Measurements from ENCODE around the gene IP6K3.

The IP6K3 gene

DNA sequence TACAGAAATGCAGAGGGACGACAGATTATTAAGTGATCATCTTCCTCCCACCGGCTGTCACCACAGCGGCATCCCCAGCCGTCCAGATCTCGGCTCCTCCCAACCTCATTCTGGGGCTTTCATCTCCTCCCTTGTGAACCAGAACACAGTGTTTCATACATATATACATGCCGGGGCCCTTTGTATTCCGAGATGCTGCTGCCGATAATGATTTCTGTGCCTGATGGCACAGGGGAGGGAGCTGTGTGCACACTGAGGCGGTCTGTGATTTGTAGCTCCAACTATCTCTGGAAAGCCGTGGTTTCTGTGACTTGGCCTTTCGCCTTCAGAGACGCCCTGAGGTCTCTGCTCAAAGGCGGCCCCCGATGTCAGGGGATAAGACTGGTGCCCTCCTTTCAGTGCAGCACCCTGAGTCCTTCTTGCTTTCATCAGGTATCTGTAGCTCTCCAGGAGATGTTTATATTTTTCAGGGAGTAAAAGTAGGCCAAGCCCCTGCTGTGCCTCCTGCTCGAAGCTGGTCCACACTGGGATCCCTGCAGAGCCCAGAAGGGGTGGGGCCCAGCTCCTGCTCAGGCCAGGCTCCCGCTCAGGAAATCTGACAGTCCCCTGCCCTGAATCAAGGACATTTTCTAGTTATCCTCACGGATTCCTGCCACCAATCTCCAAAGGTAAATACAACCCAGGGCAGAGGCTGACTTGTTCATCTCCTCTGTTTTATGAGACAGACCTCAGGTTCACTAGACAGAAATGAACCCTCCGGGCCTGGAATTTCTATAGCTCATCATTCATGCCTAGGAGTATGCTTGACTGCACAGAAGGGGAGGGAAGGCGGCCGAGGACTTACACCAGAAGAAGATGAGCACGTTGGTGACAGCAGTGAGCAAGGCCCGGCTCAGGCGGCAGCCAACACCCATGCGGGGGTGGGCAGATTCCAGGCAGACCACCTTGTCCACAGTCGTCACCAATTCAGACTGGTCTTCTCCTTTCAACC is 31.0 kb upstream of the IP6K3 start:
- DNase-seq (ENCODE audit: low spot score), result no peak

DNA sequence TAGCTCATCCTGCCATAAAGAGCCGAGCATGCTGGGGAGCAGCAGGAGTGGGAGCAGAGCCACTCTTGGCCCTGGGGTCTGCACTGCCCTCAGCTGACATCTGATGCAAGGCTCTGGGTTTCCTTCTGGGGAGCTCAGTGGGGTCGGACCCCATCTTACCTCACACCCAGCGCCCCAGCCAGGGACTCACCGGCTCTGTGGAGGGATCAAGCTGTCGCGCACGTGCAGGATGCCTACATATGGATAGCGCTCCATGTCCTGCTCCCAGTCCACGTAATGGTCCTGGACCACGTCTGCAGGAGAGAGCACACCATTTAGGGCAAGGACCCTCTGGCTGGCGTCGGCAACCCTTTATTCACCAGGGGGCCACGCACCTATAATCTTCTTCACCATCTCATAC is 30.1 kb upstream of the IP6K3 start:
- no peak for DNase-seq (ENCODE audit: low spot score)

DNA sequence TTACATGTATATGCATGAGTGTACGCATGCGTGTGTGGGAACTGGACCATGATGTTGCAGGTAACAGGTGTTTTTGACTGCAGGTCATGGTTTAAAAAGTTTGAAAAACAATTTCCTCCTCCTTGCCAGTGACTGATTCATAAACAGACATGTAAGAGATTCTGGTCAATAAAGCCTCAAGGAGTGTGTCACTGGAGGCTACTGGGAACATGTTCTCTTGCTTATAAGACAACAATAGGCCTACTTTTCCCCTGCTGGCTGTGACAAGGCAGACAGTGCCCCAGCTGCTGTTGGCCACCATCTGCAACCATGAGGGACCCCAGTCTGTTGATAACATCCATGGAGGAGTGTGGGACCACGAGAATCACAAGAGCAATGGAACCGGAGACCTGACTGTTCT is 29.5 kb upstream of the IP6K3 start:
- no peak for DNase-seq (ENCODE audit: low spot score)

DNA sequence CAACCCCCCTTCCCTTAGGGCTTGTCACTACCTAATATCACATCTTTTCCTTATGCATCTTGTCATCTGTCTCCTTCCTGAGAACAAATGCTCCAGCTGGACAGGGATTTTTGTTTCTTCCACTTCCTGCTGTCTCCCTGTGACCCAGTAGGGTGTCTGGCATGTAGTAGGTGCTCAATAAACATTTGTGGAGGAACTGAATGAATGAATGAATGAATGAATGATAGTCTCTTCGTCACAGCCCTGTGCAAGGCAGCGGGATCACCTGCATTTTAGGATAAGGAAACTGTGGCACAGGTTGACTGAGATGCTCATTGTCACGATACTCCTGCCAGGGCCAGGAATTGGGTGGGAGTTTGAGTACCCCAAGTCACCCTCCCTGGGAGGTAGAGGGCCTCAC is 28.1 kb upstream of the IP6K3 start:
- DNase-seq (ENCODE audit: low spot score), result no peak

DNA sequence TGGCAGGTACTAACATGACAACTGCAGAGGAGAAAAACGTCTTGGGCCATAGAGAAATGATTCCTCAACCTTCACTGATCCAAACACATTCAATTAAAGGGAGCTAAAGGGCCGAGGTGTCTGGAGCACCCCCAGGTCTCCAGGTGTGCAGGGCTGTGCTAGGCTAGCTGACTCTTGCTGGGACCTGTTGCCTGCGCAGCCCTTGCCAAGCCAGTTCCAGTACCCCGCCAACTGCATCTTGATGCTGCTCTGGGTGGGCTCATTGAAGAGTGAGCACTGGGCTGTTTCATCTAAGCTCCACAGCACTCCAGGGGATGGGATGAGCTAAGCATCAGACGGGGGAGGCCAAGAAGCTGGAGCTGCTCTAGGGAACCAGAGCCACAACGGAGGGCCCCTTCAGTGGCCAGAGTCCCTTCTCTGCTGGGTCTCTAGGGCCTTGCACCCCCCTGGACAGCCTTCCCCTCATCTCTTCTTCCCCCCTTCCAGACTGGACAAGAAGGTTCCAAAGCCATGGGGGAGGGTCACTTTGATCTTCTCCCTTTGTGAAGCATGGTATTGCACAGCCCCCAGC is 26.3 kb upstream of the IP6K3 start:
- DNase-seq (ENCODE audit: low spot score), result no peak

DNA sequence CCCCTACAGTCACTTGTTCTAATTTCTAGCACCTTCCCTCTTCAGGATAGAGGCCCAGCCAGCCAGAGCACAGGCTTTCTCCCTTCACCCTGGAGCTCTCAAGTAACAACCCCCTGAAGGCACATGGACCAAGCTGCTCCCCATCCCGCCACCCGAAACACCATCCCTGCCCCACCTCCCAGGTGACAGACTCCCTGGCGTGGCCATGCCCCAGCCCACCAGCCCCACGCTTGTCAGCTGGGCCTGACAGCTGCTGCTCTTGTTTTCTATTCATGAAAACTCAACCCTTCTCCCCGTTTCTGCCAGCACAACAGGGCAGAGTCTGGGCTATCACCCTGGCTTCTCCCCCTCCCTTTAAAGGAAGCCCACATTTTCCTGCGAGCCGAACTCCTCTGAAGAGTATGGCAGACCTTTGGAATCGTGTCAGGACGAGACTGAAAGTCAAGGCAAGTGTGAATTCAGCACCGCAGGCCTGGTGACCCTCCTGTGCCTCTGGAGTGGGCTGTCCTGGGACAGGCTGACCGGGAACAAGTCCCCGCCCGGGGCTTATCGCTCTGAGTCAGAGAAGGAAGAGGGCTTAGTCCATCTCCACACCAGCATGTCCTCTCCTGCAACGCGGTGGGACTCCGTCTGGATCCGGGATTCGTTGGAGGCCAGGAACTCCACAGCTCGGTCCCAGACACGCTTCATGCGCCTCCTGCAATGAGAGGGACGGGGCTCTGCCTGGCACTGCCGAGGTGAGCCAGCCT is 25.6 kb upstream of the IP6K3 start:
- no peak for DNase-seq (ENCODE audit: low spot score)

DNA sequence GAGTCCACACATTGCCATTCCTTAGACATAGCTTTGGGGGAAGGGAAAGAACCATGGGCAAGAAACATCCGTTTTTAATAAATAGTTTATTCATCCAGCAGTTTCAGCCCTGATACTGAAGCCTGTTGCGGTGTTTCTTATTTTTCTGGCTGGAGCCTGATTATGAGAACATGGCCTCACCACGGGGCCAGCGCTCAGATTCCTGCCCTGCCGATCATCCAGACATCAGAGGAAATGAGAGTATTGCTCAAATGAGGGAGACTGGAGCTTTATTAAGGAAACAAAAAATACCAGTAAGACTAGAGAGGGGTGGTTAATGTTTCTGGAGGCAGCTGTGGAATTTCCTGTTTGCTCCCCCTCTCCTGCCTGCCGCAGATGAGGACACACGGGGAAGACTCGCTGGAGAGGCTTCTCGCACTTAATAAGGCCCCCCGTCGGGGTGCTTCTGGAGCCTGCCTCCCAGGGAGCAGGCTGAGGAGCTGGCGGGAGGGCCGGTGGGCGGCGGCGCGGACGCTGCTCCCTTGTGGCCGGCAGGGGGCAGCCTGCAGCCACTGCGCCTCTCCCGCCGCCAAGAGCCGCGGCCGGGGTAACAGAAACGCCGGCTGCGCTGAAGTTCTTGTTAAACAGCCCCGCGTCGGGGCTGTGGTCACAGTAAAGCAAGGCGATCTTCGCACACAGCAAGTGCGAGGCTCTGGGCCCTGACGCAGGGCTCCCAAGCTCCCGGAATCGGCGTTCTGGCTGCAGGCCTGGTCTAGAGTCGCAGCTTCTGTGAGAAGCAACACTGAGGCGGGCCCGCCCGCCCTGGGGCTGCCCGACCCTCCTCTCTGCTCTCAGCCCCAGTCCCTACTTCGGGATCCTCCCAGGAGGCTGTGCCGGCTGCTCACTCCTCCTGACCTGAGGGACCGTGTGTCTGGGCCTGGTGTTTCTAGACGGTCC is 24.7 kb upstream of the IP6K3 start:
- no peak for DNase-seq (ENCODE audit: low spot score)

DNA sequence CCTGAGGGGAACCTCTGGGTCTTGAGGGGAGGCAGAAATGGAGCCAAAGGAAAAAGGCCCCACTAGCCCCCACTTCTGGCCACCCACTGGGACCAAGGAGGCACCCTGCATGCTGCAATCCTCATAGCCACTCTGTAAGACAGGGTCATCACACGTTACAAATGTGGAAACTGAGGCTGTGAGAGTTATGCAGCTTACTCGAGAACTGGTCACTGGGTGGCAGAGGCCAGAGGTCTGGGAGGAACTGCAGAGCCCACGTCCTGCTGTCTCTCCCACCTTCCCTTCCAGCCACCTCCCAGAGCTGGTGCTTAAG is 24.1 kb upstream of the IP6K3 start:
- DNase-seq (ENCODE audit: low spot score), result no peak

DNA sequence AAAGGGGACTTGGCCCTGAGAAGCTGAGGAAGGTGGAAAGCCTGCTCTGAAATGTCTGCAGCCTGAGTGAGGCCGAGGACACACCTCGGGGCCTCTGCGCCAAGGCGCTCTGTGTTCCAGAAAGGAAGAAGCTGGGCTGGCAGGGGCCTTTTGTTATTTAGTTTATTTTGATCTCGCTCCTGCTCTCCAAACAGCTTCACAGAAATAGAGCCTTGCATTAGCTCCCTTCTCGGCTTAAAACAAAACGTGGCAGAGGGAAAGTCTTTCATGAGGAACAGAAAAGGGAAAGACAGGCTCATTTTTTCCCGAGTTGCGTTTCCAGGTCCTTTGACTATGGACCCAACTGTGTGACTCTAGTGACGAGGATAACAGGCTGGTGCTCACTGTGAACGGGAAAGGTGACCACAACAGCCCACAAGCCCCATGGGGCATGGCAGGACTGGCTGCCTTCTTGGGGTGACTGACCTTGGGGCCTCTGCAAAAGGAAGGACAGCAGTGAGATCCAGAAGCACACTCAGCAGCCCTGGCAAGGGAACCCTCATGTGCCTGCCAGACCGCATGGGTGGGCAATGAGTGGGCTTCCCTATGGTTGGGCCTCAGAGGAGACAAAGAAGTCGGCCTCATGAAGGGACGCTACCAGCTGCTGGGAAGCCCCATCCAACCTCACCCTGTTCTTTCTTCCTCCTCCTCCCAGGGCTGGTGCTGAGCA is 23.6 kb upstream of the IP6K3 start:
- DNase-seq (ENCODE audit: low spot score), result no peak

DNA sequence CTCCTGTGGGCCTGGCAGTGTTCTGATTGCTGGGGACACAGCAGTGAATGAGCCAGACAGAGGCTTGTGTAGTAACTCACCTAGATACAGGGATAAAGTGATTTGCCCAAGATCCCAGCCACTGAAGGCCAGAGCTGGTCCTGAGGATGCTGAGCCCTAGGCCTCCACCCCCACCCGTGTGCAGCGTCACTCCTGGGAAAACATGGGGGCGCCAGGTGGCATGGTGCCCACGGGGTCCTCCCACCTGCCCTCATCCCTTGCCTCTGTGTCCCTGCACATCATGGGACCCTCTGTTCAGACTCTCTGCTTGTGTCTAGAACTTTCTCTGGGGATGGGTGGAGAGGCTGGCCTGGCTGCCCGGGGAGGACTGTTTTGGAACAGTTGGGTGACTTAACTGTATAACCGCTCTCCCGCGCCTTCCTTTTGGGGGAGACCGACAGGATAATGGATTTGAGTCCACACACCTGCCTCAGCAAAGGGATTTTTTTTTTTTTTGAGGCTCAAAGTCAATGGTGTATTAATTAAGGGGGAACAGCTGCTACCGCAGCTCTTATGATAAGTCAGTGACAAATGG is 22.6 kb upstream of the IP6K3 start:
- no peak for DNase-seq (ENCODE audit: low spot score)

DNA sequence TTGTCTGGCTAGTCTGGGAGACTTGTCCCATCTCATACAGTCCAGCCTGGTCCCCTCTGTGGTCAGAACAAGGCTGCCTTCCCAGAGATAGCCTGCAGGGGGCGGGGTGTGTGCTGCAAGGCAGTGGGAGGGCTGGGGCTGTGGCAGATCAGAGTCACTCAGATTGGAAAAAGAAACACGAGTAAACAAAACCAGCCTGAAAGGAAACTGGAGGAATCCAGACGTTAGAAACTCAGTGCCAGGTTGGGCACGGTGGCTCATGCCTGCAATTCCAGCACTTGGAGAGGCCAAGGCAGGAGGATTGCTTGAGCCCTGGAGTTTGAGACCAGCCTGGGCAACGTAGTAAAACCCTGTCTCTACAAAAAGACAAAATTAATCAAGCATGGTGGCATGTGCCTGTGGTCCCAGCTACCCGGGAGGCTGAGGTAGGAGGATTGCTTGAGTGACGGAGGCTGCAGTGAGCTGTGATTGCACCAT is 22.0 kb upstream of the IP6K3 start:
- peak; percentile 45 for DNase-seq (ENCODE audit: low spot score)

DNA sequence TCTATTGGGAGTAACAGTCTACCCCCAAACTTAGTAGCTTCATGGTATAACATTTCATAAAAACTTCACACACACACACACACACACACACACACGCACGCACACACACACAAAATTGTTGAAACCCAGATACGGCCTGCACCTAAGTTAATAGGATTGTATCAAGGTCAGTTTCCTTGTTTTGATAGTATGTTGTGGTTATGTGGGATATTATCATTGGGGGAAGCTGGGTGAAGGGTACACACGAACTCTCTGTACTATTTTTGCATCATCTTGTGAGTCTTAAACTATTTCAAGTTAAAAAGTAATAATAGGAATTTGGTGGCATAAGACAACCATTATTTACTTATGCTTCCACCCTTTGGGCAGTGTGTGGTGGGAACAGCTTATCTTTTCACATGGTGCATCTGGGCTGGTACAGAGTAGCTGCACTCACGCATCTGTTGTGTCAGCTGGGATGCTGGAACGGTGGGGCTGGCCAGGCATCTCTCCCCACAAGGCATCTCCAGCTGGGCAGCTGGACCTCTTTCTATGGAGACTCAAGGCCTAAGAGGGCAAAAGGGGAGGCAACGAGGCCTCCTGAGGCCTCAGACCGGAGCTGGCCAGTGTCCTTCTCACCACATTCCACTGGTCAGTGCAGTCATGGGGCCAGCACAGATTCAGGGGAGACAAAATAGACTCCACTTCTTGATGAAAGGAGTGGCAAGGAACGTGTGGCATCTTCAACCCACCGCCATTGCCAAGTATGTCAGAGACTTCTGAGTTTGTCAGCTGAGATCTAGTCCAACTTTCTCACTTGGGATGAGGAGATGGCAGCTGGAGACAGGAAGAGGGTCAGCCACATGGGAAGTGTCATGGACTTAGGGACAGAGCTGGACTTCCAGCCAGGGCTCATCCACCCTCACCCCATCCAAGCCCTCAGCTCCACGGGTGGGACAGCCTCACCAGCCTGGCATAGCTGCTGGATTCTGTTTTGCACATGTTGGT is 20.5 kb upstream of the IP6K3 start:
- no peak for DNase-seq (ENCODE audit: low spot score)

DNA sequence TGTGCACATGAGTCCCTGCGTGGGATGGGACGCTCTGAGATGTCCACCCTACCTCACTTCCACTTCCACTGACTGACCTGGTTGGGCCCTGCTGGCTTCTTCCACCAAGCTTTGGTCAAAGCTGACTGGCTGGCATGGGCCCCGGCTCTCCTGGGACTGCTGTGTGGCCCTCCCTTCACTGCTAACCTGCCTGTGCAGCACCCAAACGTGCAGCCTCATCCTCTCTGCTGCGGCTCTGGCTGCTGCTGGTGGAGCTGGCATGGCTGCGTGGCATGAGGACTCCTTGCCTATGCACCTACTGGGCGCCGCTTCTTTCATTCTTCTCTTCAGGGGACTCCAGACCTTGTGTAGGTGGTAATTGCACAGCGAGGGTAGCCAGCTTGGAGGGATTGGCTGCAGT is 18.7 kb upstream of the IP6K3 start:
- DNase-seq (ENCODE audit: low spot score), result no peak

DNA sequence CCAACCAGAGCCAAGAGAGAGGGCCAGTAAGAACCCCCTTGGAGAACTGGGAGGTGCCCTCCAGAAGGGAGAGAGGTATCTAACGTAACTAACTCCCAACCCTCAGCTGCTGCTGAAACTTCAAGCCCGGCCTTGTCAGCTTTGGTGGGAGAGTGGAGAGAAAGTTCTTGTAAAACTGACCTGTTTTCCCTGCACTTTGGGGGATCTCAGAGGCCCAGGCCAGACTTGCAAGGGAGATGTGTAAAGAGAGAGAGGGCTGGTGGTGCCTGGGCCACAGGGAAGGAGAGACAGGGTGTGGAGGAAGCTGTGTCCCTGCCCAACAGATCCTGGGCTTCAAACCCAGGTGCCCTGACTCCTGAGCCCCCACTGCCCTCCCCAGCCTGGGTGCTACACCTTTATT is 17.3 kb upstream of the IP6K3 start:
- no peak for DNase-seq (ENCODE audit: low spot score)

DNA sequence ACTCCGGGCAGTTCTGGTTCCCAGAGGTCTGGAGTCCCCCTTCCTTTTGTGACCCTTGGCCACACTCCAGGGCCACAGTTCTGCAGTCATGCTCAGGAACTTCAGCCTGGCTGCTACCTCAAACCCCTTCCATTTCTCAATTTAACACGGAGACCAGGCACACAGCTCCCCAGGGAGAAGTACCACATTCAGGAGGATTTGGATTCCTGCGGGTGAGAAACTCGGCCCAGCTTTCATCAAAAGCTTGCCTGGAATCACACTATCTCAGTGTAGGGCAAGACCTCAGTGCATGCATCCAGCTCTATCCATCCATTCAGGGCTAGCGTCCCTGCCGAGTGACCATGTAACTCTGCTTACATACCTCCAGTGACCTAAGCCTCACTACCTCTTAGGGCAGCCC is 16.8 kb upstream of the IP6K3 start:
- no peak for DNase-seq (ENCODE audit: low spot score)

DNA sequence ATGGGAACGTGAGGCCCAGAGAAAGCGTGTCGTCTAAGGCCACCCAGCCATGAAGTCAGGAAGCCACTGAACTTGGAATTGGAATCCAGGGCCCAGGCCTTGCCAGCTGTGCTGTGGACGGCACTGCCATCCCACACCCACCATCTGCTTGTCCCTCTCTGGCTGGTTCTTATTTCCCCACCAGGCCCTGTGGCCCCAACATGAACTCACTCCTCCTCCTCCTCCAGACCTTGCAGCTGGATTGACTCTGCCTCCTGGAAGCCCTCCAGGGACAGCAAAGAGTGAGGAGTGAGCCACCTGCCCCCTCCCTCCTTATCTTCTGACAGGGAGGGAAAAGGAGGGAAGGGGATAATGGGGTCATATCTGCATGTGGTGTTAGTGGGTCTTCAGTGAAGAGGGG is 16.0 kb upstream of the IP6K3 start:
- no peak for DNase-seq (ENCODE audit: low spot score)

DNA sequence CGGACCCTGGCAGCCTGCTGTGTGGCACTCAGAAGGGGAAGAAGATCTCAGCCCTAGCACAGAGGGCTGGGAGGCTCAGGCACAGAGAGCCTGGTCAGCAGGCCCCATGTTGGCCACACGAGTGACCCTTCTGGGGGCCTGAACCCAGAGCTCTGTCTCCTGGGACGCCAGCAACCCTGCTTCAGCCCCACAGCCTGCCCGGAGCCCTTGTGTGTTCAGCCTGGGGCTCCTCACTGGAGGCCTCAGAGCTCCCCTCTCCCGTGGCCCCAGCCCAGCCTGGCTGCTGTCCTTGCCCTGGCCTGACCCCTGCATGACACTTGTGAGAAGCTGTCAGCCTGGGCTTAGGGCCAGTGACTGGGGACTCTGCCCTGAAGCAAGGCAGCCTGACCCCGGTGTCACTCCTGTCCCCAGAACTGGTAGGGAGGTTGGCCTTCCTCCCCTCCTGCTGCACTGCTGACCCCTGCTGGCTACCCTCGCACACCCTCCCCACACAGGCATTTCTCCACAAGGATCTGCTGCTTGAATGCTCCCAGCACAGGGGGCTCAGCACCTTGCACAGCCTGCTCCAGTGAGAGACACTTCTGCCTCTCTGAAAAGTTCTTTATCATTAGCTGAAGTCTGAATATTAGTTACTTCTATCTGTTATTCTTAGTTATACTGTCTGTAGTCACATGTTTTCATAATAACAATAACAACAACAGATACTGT is 15.4 kb upstream of the IP6K3 start:
- peak; percentile 35 for DNase-seq (ENCODE audit: low spot score)

DNA sequence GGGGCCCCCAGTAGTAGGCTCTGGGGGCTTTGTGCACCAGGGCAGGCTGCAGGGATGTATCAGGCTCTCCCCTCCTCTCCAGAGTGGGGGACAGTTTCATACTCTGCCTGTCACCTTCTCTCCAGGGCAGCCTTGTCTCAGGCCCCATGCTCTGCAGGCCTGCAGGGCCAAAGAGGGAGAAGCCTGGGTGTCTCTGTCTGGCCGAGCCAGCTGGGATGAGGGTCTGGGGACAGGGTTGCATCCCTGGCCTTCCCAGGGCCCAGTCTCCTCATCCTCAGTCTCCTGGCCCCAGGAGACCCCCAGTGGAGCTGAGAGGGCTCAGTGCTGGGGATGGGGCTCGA is 14.8 kb upstream of the IP6K3 start:
- DNase-seq (ENCODE audit: low spot score), result no peak

All from RKO (cell line).